ENCODE data around the gene PA2G4. TPM values are rescaled to one million over a fixed set of nuclear protein-coding genes. Genes with fewer than 3 reads are reported as not detected.
A peak's percentile ranks its signal among the peaks of the same experiment; 100 is the strongest.
"Not testable (repeated sequence)": the region's sequence is repeated elsewhere in the genome, so short reads cannot be mapped to it uniquely, and the experiment has no call there.

Gene PA2G4
- polyA plus RNA-seq, 2 of the 4 experiments (the other 2 are of a cell fraction): 415 to 717 TPM

- peak overlapping the region; percentile 71 for H3K4me3 ChIP-seq
- POLR2A ChIA-PET: interaction anchor here (0.6 to 5.5 kb wide), 12 partner anchors 8 to 399 kb away, joined by 3 to 77 read pairs (median 6); partner anchors contain the start of genes CNPY2, ERBB3, ESYT1 and MYL6
- 2% methylated on average over 13 of the region's 16 CpGs for WGBS (ENCODE audit: missing lambda C conversion rate)
- peak in 1 of 2 experiments; percentile 31 for DNase-seq (ENCODE audit: low read depth in 1 of 2, low spot score in 1 of 2)
- not testable (repeated sequence) for H3K9me3 ChIP-seq, FAIRE-seq, ATAC-seq
- H3K4me2 ChIP-seq: peak overlapping the region; percentile 70
- CTCF ChIA-PET: interaction anchor here (0.5 to 15.7 kb wide), 9 partner anchors 10 to 523 kb away, joined by 3 to 204 read pairs (median 17); partner anchors contain the start of genes ESYT1, PA2G4 and SMARCC2
- TF ChIP-seq FOSB (CRISPR knock-in tag; IDR thresholded peaks at IDR 0.05) (peak; percentile 75), NPAS2 (CRISPR knock-in tag; IDR thresholded peaks at IDR 0.05; ENCODE audit: borderline replicate concordance) (0 out of 2 replicates have a peak, but pooled peaks have one; percentile 17)
- H3K27ac ChIP-seq: peak overlapping the region; percentile 90 to 96
- H3K4me1 ChIP-seq: peaks cover 20% of the 10 kb centered on the region
These were observed 12.8 kb downstream of the PA2G4 start for GRCh38 chr12:56117082-56117706.

GRCh38 chr12:56117778-56118687 lies 13.7 kb downstream of the PA2G4 start, which contains the start of gene ZC3H10:
ZC3H10 (plus strand) TSS chr12:56118266; CDS start chr12:56120563, 2,297 bp downstream.
- H3K4me3 ChIP-seq: peak within 1 kb of the TSS; percentile 71
- ChIA-PET POLR2A (interaction anchor here (0.5 to 5.5 kb wide), 16 partner anchors 8 to 368 kb away, joined by 3 to 77 read pairs (median 6); partner anchors contain the start of genes CNPY2, DNAJC14, ERBB3 and ESYT1), CTCF (interaction anchor here (0.6 to 15.7 kb wide), 33 partner anchors 9 to 519 kb away, joined by 3 to 204 read pairs (median 6); partner anchors contain the start of genes ANKRD52, COQ10A, ESYT1 and MYL6B)
- H3K9me3 ChIP-seq: no peaks in the 10 kb centered on the region
- DNase-seq (ENCODE audit: low read depth in 1 of 2, low spot score in 1 of 2): peak; percentile 97 to 100
- peak within 1 kb of the TSS; percentile 91 to 96 for H3K27ac ChIP-seq
- WGBS (ENCODE audit: missing lambda C conversion rate): 3% methylated on average over 61 of the region's 61 CpGs
- H3K4me1 ChIP-seq: peaks cover 20% of the 10 kb centered on the region
- peak; percentile 74 to 82 for ATAC-seq
- H3K4me2 ChIP-seq: peak within 1 kb of the TSS; percentile 95
- FAIRE-seq: peak; percentile 49
- TF ChIP-seq KDM1A (IDR thresholded peaks at IDR 0.05; ENCODE audit: low read depth) (no peak), HOXB13 (CRISPR knock-in tag; IDR thresholded peaks at IDR 0.05; ENCODE audit: low read depth) (no peak), JUNB (IDR thresholded peaks at IDR 0.05) (no peak), PHF8 (IDR thresholded peaks at IDR 0.05; ENCODE audit: borderline replicate concordance, low read depth) (peak; percentile 68), NPAS2 (CRISPR knock-in tag; IDR thresholded peaks at IDR 0.05; ENCODE audit: borderline replicate concordance) (no peak), POLR2A (IDR thresholded peaks at IDR 0.05; ENCODE audit: low read length) (peak; percentile 96), NR3C1 (IDR thresholded peaks at IDR 0.05) (no peak), FOSB (CRISPR knock-in tag; IDR thresholded peaks at IDR 0.05) (peak; percentile 99), ZFP36 (IDR thresholded peaks at IDR 0.05; ENCODE audit: borderline replicate concordance, partially characterized antibody) (no peak), RARB (CRISPR knock-in tag; IDR thresholded peaks at IDR 0.05) (peak; percentile 98), EHMT2 (IDR thresholded peaks at IDR 0.05; ENCODE audit: low read depth) (no peak), JUN (IDR thresholded peaks at IDR 0.05) (peak; percentile 98 to 99), HOXB5 (CRISPR knock-in tag; IDR thresholded peaks at IDR 0.05) (no peak), GATA3 (IDR thresholded peaks at IDR 0.05; ENCODE audit: borderline replicate concordance) (peak; percentile 80), CEBPB (IDR thresholded peaks at IDR 0.05) (no peak), POLR2AphosphoS2 (conservative IDR thresholded peaks at IDR 0.05; ENCODE audit: low read length) (peak; percentile 100), USF2 (IDR thresholded peaks at IDR 0.05) (0 out of 2 replicates have a peak, but pooled peaks have one; percentile 22), HEYL (CRISPR knock-in tag; IDR thresholded peaks at IDR 0.05) (no peak), MYC (IDR thresholded peaks at IDR 0.05; ENCODE audit: borderline replicate concordance, low read length) (peak; percentile 96), HES2 (IDR thresholded peaks at IDR 0.05) (no peak)
- TF ChIP-seq, protein P1, sequence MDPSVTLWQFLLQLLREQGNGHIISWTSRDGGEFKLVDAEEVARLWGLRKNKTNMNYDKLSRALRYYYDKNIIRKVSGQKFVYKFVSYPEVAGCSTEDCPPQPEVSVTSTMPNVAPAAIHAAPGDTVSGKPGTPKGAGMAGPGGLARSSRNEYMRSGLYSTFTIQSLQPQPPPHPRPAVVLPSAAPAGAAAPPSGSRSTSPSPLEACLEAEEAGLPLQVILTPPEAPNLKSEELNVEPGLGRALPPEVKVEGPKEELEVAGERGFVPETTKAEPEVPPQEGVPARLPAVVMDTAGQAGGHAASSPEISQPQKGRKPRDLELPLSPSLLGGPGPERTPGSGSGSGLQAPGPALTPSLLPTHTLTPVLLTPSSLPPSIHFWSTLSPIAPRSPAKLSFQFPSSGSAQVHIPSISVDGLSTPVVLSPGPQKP (IDR thresholded peaks at IDR 0.05; ENCODE audit: low read depth, low read length): no peak
- TF ChIP-seq, protein P2, sequence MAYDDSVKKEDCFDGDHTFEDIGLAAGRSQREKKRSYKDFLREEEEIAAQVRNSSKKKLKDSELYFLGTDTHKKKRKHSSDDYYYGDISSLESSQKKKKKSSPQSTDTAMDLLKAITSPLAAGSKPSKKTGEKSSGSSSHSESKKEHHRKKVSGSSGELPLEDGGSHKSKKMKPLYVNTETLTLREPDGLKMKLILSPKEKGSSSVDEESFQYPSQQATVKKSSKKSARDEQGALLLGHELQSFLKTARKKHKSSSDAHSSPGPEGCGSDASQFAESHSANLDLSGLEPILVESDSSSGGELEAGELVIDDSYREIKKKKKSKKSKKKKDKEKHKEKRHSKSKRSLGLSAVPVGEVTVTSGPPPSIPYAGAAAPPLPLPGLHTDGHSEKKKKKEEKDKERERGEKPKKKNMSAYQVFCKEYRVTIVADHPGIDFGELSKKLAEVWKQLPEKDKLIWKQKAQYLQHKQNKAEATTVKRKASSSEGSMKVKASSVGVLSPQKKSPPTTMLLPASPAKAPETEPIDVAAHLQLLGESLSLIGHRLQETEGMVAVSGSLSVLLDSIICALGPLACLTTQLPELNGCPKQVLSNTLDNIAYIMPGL (CRISPR knock-in tag; IDR thresholded peaks at IDR 0.05; ENCODE audit: borderline replicate concordance): no peak; the same call in 1 of the 2 replicates
- TF ChIP-seq, protein P3, sequence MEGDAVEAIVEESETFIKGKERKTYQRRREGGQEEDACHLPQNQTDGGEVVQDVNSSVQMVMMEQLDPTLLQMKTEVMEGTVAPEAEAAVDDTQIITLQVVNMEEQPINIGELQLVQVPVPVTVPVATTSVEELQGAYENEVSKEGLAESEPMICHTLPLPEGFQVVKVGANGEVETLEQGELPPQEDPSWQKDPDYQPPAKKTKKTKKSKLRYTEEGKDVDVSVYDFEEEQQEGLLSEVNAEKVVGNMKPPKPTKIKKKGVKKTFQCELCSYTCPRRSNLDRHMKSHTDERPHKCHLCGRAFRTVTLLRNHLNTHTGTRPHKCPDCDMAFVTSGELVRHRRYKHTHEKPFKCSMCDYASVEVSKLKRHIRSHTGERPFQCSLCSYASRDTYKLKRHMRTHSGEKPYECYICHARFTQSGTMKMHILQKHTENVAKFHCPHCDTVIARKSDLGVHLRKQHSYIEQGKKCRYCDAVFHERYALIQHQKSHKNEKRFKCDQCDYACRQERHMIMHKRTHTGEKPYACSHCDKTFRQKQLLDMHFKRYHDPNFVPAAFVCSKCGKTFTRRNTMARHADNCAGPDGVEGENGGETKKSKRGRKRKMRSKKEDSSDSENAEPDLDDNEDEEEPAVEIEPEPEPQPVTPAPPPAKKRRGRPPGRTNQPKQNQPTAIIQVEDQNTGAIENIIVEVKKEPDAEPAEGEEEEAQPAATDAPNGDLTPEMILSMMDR (IDR thresholded peaks at IDR 0.05): peak; percentile 36
- TF ChIP-seq, protein P4, sequence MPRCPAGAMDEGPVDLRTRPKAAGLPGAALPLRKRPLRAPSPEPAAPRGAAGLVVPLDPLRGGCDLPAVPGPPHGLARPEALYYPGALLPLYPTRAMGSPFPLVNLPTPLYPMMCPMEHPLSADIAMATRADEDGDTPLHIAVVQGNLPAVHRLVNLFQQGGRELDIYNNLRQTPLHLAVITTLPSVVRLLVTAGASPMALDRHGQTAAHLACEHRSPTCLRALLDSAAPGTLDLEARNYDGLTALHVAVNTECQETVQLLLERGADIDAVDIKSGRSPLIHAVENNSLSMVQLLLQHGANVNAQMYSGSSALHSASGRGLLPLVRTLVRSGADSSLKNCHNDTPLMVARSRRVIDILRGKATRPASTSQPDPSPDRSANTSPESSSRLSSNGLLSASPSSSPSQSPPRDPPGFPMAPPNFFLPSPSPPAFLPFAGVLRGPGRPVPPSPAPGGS (IDR thresholded peaks at IDR 0.05): peak; percentile 92; the same call in 2 of the 3 replicates
